Raji (cell line): ENCODE results near the gene CDC5L.

ENCODE experiments used
- POLR2A ChIP-seq: IDR thresholded peaks from 2 replicates; pipeline ENCODE4 v1.6.1; 2011; ENCODE audit warnings: low read depth, low read length, control low read depth; ENCODE audit not compliant: insufficient read depth

The CDC5L gene

GRCh38 chr6:44485601-44486401, 98.3 kb downstream of the CDC5L start:
- TF ChIP-seq POLR2A = no peak

- TF ChIP-seq POLR2A = no peak
Measured at GRCh38 chr6:44487002-44487401, 99.5 kb downstream of the CDC5L start.

- TF ChIP-seq POLR2A = no peak
Measured at GRCh38 chr6:44487586-44487985, 100.1 kb downstream of the CDC5L start.

DNA sequence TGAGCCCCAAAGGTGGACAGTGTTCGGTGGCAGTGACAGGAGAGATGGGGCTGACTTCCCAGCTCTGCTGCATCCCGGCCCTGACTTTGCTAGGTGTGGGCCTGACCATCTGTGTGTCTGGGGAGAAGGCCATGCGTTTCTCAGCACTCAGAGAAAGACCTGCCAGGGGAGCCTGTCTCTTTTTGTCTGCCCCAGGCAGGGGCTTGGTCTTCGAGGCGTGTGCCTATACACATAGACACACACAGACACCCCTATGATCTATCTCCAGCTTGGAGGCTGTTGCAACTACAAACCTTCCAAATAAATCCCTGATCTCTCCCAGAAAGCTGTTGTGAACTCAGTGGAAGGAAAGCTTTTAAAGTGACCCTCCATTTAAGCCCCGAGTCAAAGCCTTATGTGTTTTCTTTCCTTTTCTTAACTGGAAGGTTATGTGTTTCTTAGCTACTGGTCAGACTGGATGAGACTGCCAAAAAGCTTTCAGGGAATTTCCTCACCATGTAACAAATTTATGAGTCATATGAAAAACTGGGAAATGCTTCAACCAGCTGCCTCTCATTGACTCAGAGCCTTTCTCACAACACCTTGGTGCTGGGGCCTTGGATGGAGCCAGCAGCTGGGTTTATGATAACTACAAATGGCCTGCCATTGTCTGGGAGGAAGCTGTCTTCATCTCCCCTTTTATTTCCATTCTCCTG, 102.6 kb downstream of the CDC5L start:
- TF ChIP-seq POLR2A = no peak

DNA sequence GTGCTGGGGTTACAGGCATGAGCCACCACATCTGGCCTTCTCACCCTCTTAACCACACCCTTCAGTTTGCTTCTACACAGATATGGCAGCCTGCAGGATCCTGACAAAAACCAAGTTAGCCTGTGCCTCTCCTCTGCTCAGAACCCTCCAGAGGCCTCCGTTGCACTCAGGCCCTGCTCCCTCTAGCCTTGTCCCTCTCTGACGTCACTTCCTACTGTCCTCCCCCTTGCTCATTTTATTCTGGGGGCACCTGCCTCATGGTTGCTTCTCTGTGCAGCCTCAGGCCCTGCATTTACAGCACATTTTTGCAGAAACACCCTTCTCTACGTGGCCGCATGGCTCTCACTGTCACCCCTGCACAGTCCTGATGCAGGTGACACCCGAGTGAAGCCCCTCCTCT, 105.6 kb downstream of the CDC5L start:
- TF ChIP-seq POLR2A = no peak

DNA sequence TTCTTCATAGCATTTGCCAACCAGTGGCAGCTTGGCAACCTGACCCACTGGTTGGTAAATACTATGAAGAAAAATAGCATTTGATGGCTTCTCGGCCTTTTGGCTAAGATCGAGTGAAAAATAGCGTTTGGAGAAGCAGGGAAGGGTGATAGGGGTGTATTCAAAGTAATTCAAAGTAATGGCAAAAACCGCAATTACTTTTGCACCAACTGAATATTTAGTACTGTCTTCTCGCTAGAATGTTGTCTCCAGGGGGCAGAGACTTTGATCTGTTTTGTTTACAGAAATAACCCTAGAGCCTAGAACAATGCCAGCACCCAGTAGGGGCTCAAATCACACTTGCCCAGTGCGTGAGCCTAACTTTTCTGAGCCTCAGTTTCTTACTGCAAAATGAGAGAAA, 106.1 kb downstream of the CDC5L start:
- no peak for TF ChIP-seq POLR2A

GRCh38 chr6:44494011-44494501, 106.5 kb downstream of the CDC5L start:
- TF ChIP-seq POLR2A = no peak

GRCh38 chr6:44495036-44495901, 107.8 kb downstream of the CDC5L start:
- no peak for TF ChIP-seq POLR2A

DNA sequence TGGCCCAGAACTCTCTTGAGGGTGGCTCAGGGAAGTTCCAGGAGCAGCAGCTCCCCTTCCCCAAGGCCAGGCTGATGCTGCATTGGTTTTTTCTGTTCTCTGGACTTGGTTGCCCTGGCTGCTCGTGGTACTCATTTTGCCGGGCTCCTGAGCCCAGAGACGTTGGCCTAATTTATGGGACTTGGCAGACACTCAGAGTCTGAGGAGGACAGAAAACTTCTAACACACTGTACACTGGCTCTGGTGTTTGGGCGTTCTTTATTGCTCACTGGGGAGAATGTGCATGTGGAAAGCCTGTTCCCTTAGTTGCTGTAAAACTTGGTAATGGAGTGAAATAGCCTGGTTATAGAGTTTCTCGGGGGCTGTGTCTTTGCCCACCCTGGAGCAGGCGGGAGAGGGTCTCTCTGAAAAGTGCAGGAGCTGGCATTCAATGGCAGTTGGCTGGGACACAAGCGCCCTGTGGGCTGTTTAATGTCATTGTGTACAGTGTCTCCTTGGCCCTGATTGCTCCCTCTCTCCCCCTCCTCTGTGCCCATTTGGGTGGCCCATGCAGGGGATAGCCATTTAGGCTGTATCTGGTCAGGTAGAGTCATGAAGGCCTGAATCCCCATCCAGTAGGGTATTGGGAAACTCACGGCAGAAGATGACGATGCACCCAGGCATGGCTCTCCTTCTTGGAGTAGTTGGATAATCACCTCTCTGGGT, 109.3 kb downstream of the CDC5L start:
- TF ChIP-seq POLR2A = no peak

DNA sequence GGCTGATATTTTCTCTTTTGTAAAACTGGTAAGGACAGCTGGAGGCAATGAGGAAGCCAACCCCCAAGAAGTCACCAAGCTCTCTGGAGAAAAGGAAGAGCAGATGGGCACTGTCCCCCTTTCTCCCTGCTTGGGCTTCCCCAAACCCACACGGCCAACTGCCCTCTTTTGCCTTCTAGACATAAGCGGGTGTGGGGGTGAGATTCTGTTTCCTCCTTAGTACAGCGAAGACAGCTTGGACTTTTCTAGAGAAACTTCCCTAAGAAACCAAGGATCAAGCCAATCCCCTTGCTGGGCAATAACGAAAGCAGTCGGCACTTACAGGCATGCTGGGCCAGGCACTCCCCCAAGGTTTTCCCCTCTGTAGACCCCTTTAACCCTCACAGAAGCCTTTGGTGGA, 110.3 kb downstream of the CDC5L start:
- no peak for TF ChIP-seq POLR2A

- no peak for TF ChIP-seq POLR2A
Measured at GRCh38 chr6:44498436-44498835, 110.9 kb downstream of the CDC5L start.

GRCh38 chr6:44499609-44500008, 112.1 kb downstream of the CDC5L start:
- no peak for TF ChIP-seq POLR2A
